ENCODE results near the gene UNC5B. TPM values are rescaled to one million over a fixed set of nuclear protein-coding genes. Genes with fewer than 3 reads are reported as not detected.

Gene UNC5B
- total RNA-seq, 1 donor from 2014 or later = 13.7 TPM

- no peak for DNase-seq (ENCODE audit: low spot score)
These were observed 41.8 kb downstream of the UNC5B start for GRCh38 chr10:71253981-71254818.

- no peak for DNase-seq (ENCODE audit: low spot score)
These were observed 42.6 kb downstream of the UNC5B start for GRCh38 chr10:71254834-71255549.

GRCh38 chr10:71255550-71255807 is 43.1 kb downstream of the UNC5B start:
- no peak for DNase-seq (ENCODE audit: low spot score)

GRCh38 chr10:71255808-71256660 is 43.7 kb downstream of the UNC5B start:
- peak; percentile 78 for DNase-seq (ENCODE audit: low spot score)

- DNase-seq (ENCODE audit: low spot score) = no peak
These were observed 44.4 kb downstream of the UNC5B start for GRCh38 chr10:71256661-71257318.

GRCh38 chr10:71257319-71257997 is 45.1 kb downstream of the UNC5B start:
- no peak for DNase-seq (ENCODE audit: low spot score)

- DNase-seq (ENCODE audit: low spot score) = no peak
These were observed 45.7 kb downstream of the UNC5B start for GRCh38 chr10:71258046-71258445.

GRCh38 chr10:71258446-71259145 is 46.2 kb downstream of the UNC5B start:
- no peak for DNase-seq (ENCODE audit: low spot score)

- no peak for DNase-seq (ENCODE audit: low spot score)
These were observed 46.9 kb downstream of the UNC5B start for GRCh38 chr10:71259282-71259681.

- DNase-seq (ENCODE audit: low spot score) = no peak
These were observed 47.6 kb downstream of the UNC5B start for GRCh38 chr10:71259815-71260501.

- DNase-seq (ENCODE audit: low spot score) = peak; percentile 89
These were observed 48.4 kb downstream of the UNC5B start for GRCh38 chr10:71260622-71261325.

GRCh38 chr10:71262027-71262426 is 49.7 kb downstream of the UNC5B start:
- DNase-seq (ENCODE audit: low spot score) = no peak

- DNase-seq (ENCODE audit: low spot score) = no peak
These were observed 50.4 kb downstream of the UNC5B start for GRCh38 chr10:71262817-71263216.

- no peak for DNase-seq (ENCODE audit: low spot score)
These were observed 51.0 kb downstream of the UNC5B start for GRCh38 chr10:71263376-71263775.

GRCh38 chr10:71264345-71265200 is 52.2 kb downstream of the UNC5B start:
- DNase-seq (ENCODE audit: low spot score) = no peak

GRCh38 chr10:71265201-71265575 is 52.8 kb downstream of the UNC5B start:
- DNase-seq (ENCODE audit: low spot score) = no peak

- no peak for DNase-seq (ENCODE audit: low spot score)
These were observed 53.3 kb downstream of the UNC5B start for GRCh38 chr10:71265618-71266146.

All from umbilical cord (tissue), 2 donors.